NCI-H2196 (cell line): ENCODE data around the gene SMAD5.

Experiments
- DNase-seq: peaks from one replicate; lab custom pipeline; 2025; ENCODE audit not compliant: unreplicated experiment; lab: John Stamatoyannopoulos, UW

Gene SMAD5

GRCh38 chr5:136194576-136194975 lies 61.9 kb downstream of the SMAD5 start:
- no peak for DNase-seq

- no peak for DNase-seq
These were observed 63.6 kb downstream of the SMAD5 start for GRCh38 chr5:136195971-136196820.

- no peak for DNase-seq
These were observed 65.0 kb downstream of the SMAD5 start for GRCh38 chr5:136197462-136198142.

GRCh38 chr5:136198453-136198852 lies 65.8 kb downstream of the SMAD5 start:
- no peak for DNase-seq

GRCh38 chr5:136199408-136199807 lies 66.8 kb downstream of the SMAD5 start:
- DNase-seq: no peak

GRCh38 chr5:136200130-136200529 lies 67.5 kb downstream of the SMAD5 start:
- no peak for DNase-seq

- no peak for DNase-seq
These were observed 68.1 kb downstream of the SMAD5 start for GRCh38 chr5:136200761-136201160.

GRCh38 chr5:136201870-136202269 lies 69.2 kb downstream of the SMAD5 start:
- no peak for DNase-seq

- DNase-seq: no peak
These were observed 70.0 kb downstream of the SMAD5 start for GRCh38 chr5:136202469-136203205.

- DNase-seq: no peak
These were observed 70.8 kb downstream of the SMAD5 start for GRCh38 chr5:136203303-136203922.

- DNase-seq: no peak
These were observed 72.5 kb downstream of the SMAD5 start for GRCh38 chr5:136205061-136205702.

GRCh38 chr5:136205941-136206340 lies 73.3 kb downstream of the SMAD5 start:
- no peak for DNase-seq

- DNase-seq: no peak
These were observed 73.7 kb downstream of the SMAD5 start for GRCh38 chr5:136206361-136206760.

- no peak for DNase-seq
These were observed 75.0 kb downstream of the SMAD5 start for GRCh38 chr5:136207631-136208030.

GRCh38 chr5:136208916-136209315 lies 76.3 kb downstream of the SMAD5 start:
- DNase-seq: no peak

- no peak for DNase-seq
These were observed 76.8 kb downstream of the SMAD5 start for GRCh38 chr5:136209346-136209910.

GRCh38 chr5:136210259-136210658 lies 77.6 kb downstream of the SMAD5 start:
- DNase-seq: no peak

GRCh38 chr5:136211282-136212040 lies 78.8 kb downstream of the SMAD5 start:
- DNase-seq: no peak

GRCh38 chr5:136212252-136212721 lies 79.6 kb downstream of the SMAD5 start:
- DNase-seq: peak; percentile 46
